AG09309 (cell line): ENCODE results near the gene PTPRM.
A peak's percentile ranks its signal among the peaks of the same experiment; 100 is the strongest.

Experiments used
- DNase-seq: peaks from one replicate; pipeline ENCODE4 v3.0.0-alpha.2; 2010; ENCODE audit warnings: low read depth
- H3K4me3 ChIP-seq: 2 replicates; pipeline ENCODE4 v1.5.1; 2011; ENCODE audit warnings: mild to moderate bottlenecking, low read depth, low read length, moderate library complexity; ENCODE audit not compliant: control insufficient read depth
- CTCF ChIP-seq: IDR thresholded peaks from 2 replicates; pipeline ENCODE4 v1.5.1; 2011; ENCODE audit warnings: mild to moderate bottlenecking, low read depth, low read length, inconsistent platforms; ENCODE audit not compliant: insufficient read depth, control insufficient read depth; ENCODE audit errors: missing control alignments

The PTPRM gene

DNA sequence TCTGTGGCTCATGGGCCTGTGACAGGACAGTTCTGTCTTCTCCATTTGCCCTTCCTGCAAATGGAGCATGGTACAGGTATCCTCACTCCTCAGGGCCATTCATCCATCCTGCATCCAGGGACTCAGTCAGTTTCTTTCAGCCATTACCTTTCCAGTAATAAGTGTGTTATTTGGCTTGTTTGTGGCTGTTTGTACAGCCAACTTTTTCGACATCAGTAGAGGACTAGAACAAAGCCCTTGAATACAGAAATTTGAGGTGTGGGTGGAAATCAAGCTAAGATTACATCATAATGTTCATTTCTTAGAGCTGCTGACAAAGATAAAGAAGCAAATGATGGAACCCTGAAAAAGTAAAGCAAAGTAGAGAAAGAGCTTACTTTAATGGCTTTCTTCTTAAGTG is 290.4 kb downstream of the PTPRM start:
- H3K4me3 ChIP-seq: no peak overlapping the region
- no peak for TF ChIP-seq CTCF
- DNase-seq: no peak

- no peak overlapping the region for H3K4me3 ChIP-seq
- no peak for TF ChIP-seq CTCF
- no peak for DNase-seq
Measured at GRCh38 chr18:7859122-7859521, 292.0 kb downstream of the PTPRM start.

- no peak for TF ChIP-seq CTCF
Measured at GRCh38 chr18:7870266-7870665, 303.1 kb downstream of the PTPRM start.

GRCh38 chr18:7870855-7871254 is 303.7 kb downstream of the PTPRM start:
- no peak for TF ChIP-seq CTCF
- DNase-seq: peak; percentile 21
- H3K4me3 ChIP-seq: no peak overlapping the region

More at GRCh38 chr18:7870266-7870665, 303.1 kb downstream of the PTPRM start:
- no peak for DNase-seq
- no peak overlapping the region for H3K4me3 ChIP-seq

- TF ChIP-seq CTCF: no peak
- DNase-seq: no peak
- H3K4me3 ChIP-seq: no peak overlapping the region
Measured at GRCh38 chr18:7871560-7872456, 304.7 kb downstream of the PTPRM start.

DNA sequence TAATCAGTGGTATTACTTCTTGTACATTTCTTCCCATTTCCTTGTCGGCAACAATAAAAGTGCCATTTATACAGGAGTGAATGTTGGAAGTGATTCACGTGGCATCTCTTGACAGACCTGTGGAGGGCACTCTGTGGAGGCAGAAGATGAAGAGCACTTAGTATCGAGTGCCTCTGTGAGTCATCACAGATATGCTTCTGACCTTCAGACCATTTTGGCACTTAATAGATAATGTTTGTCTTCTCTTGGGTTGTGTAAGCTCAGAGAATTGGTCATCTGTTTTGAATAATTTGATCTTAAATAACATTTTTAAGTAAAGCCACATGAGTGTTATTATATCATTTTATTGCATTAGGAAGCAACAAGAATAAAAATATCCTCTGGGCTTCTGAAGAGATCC is 305.5 kb downstream of the PTPRM start:
- TF ChIP-seq CTCF: peak; percentile 29
- no peak for DNase-seq
- H3K4me3 ChIP-seq: no peak overlapping the region
